Activated CD4-positive, alpha-beta T cell treated with anti-CD3 and anti-CD28 coated beads, Interleukin-2, amount 50 U/mL, for 1 hour (primary cell): ENCODE measurements around the gene PPARGC1A.

Experiments
- DNase-seq: peaks from one replicate; pipeline ENCODE4 v3.0.0-alpha.2; 2020

Gene PPARGC1A

GRCh38 chr4:23835774-23836478 is 53.9 kb downstream of the PPARGC1A start:
- DNase-seq: no peak

DNA sequence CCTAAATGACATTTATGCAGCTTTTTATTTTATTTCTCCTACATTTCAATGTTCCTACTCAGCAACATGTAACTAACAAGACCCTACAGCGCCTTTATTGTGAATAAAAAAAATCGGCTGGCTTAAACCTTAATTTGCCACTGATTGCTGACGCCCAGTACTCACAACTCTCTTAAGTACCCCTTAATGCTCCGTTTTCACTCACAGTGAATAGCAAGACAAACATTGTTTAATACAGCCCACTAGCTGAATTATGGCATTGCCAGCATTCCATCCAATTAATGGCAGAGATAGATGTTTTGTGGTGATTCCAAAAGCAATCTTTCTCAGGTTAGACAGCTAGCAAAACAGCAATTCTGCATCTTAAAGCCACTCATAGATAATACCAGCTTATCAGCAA is 61.1 kb downstream of the PPARGC1A start:
- DNase-seq: no peak

- no peak for DNase-seq
Observed at GRCh38 chr4:23828020-23828715, 61.7 kb downstream of the PPARGC1A start.

- no peak for DNase-seq
Observed at GRCh38 chr4:23822181-23822580, 67.7 kb downstream of the PPARGC1A start.

DNA sequence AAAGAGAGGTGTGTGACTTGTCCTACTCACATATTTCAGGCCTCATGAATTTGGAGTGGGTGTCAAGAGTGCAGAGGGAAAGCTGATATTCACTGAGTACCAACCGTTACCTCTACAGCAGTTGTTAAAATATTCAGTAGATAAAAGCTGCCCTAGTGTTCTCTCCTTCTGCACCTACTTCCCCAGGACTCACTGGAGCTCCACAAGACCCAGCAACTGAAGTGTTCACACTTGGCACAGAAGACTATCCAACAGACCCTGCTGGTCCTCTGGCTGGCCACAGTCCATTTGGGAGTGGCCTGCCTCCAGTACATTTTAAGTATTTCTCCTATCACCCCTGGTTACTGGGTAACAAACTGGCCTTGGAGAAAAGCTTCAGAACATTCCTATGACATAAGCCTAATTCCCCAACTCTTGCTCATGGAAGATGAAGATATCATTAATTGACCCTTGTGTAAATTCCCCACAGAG is 70.8 kb downstream of the PPARGC1A start:
- DNase-seq: no peak

GRCh38 chr4:23818097-23818885 is 71.6 kb downstream of the PPARGC1A start:
- DNase-seq: no peak

GRCh38 chr4:23814996-23815660 is 74.7 kb downstream of the PPARGC1A start:
- no peak for DNase-seq

DNA sequence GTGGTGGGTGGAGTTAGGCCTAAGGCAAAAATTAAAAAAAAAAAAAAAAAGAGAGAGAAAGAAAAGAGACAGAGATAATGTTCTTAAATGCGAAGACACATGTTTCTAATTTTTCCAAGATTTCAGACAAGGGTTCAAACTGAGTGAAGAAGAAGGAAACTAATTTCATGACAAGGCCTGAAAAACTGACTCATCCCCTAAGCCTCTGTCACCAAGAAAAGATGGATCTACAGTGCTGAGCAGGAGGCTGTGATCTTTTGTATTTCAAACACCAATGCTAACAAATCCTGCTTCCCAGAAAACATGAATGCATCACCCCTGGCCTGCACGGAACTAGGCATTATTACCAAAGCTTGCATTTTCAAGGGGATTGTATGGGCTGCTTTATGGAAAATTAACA is 75.3 kb downstream of the PPARGC1A start:
- DNase-seq: no peak

GRCh38 chr4:23811161-23811560 is 78.7 kb downstream of the PPARGC1A start:
- DNase-seq: no peak

DNA sequence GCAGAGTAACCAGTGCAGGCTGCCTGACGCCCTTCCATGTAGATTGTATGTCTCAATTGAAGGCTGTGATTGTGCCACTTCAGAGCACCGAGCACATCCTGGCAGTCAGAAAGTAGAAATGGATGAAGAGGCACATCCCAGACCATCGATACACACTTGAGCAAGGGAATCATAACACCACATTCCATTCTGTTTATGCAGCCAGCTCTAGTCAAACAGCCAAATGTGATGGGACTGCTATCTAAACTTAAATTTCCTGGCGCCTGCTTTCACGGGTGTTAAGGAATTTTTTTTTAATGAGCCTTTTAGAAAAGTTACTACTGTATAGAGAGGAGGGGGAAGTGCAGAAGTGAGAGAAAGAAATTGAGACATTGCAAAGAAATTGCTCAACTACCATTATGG is 84.4 kb downstream of the PPARGC1A start:
- no peak for DNase-seq

GRCh38 chr4:23789762-23790161 is 100.1 kb downstream of the PPARGC1A start:
- no peak for DNase-seq

DNA sequence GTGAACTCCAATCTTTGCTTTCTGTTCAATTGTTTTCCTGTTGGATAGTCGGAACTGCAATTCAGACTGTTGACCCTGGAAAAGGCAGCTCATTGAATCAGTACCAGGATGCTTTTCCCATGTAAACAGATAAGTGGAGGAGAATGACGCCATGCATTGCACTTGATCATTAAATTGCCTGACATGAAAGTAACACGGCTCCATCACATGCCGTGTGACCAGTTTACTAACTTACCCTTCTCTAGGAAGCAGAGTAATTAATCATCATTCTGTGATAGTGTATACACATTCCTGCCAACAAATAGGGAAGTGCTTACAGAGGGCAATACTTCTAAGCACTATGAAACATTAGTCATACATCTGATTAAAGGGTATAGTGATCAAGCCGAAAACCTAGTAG is 101.4 kb downstream of the PPARGC1A start:
- no peak for DNase-seq

GRCh38 chr4:23788027-23788426 is 101.8 kb downstream of the PPARGC1A start:
- no peak for DNase-seq

DNA sequence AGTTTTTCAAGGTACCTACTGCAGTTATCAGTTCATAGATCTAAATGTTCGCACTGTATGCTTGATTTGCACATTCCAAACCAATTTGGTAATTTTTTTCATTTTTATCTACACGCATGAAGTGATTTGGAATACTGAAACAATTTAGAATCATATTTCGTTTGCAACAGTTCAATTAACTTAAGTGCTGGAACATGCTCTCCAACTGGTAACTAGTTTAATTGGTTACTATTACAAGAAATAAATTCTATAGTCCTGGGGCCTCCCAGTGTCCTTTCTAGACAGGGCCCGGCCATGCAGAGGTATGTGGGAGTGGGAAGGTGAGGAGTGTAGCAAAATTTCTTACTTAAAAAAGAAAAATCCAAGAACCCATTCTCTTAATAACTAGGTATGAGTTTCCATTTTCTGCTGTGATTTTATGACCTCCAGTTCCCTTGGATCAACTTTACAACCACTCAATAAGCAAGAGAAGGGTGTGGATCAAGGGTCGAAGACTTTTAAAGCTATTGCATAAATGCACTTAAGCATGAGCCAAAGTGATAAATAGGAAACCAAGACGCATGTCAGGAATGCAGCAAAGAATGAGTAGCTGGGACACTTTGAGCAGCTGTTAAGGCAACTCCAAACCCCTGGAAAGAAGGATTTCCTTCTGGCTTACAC is 106.9 kb downstream of the PPARGC1A start:
- no peak for DNase-seq

DNA sequence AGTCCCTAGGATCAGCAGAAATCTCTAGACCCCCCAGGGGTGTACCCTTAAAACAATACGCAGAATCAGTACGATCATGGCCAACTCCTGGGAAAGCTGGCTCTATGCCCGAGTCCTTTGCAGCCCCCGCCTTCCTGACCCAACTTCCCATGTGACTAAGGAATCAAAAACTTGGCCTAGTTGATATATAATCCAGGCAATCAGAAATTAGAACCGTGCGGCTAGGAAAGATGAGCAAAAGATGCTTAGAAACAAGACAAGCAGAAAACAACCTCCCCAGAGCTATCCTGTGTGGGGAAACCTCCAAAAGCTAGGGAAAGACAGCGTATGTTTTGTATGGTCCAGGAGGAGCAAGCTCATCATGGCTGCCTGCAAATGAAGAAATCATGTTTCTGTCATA is 110.0 kb downstream of the PPARGC1A start:
- no peak for DNase-seq

GRCh38 chr4:23779422-23779821 is 110.4 kb downstream of the PPARGC1A start:
- DNase-seq: no peak

- no peak for DNase-seq
Observed at GRCh38 chr4:23775694-23776093, 114.2 kb downstream of the PPARGC1A start.

DNA sequence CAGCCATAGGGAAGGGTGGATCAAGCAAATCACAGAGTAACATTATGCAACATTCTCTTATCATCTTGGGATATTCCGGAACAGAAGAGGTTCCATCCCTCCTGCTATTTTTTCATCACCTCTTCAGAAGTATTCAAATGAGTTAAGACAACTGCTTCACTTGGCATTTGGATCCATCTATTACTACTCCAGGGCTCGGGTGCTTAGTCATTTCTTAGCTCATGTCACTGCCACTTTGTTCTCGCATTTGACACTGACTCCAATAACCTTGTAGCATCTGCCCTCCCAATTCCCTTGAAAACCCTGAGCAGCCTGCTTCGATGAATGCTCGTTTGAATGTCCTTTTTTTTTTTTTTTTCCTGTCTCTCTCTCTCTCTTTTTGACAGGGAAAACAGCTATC is 114.9 kb downstream of the PPARGC1A start:
- no peak for DNase-seq

DNA sequence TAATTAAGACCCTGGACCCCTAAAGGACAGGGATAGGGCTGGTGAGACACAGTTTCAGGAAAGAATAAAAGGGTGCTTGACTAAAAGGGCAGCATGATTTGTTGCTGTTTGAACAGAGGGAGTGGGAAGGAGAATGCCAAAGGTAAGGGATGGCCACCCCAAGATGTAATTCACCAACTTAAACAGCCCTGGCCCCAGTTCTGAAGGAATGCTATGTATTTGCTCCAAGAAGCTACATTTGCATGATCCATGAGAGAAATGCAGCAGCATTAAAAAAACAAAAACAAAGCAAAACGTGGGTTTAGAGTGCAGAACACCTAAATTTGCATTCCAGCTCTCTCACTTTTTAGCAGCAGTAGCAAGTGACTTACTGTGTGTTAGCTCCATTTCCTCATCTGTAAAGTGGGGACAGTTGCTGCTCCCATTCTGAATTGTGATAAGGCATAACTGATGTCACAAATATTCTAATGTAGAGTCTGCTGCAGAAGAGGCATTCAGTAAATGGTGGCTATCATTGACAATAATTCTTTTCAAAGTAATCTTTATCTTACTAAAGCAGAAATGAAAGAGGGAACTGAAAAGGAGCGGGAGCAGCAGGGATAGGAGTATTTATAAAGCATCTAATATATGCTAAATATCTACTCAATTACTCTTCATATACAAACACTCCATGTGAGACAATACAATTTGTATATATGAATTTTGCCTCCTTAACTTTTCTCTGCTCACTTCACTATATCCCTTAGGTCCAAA is 115.8 kb downstream of the PPARGC1A start:
- DNase-seq: no peak

DNA sequence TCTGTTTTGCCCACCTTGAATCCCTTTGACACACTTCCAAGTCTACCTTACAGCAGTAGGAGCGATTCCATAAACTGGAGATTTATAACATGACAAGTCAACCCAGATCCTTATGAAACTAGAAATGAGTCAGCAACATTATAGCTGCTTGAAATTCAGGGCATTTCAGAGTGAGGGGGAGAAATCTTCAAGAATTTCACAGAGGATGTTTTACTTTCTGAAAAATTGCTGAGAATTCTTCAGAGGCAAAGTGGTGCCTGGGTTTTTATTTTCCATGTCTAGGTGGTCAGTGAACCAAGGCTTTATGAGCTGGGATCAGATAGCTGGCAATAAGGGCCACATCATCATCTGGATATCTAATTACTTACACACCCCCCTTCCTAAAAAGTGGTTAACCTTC is 119.8 kb downstream of the PPARGC1A start:
- no peak for DNase-seq

- no peak for DNase-seq
Observed at GRCh38 chr4:23769406-23769805, 120.4 kb downstream of the PPARGC1A start.

- DNase-seq: no peak
Observed at GRCh38 chr4:23768541-23768940, 121.3 kb downstream of the PPARGC1A start.
